Mucosa of stomach (tissue), 1 donor: Measurements from ENCODE around the gene ARHGDIA.

Experiments
- H3K27me3 ChIP-seq: one replicate; pipeline ENCODE4 v1.7.0; 2013; ENCODE audit warnings: mild to moderate bottlenecking, low read length; ENCODE audit not compliant: control insufficient read depth, insufficient read depth
- H3K36me3 ChIP-seq: one replicate; pipeline ENCODE4 v1.7.0; 2013; ENCODE audit warnings: low read length; ENCODE audit not compliant: control insufficient read depth, insufficient read depth
- H3K4me1 ChIP-seq: one replicate; pipeline ENCODE4 v1.7.0; 2013; ENCODE audit warnings: mild to moderate bottlenecking, low read length; ENCODE audit not compliant: control insufficient read depth, insufficient read depth
- H3K4me3 ChIP-seq: one replicate; pipeline ENCODE4 v1.7.0; 2013; ENCODE audit warnings: low read length
- H3K9ac ChIP-seq: one replicate; pipeline ENCODE4 v1.7.0; 2013; ENCODE audit warnings: mild to moderate bottlenecking, low read length, moderate library complexity
- H3K9me3 ChIP-seq: one replicate; pipeline ENCODE4 v1.7.0; 2013; ENCODE audit warnings: mild to moderate bottlenecking, low read length, moderate library complexity; ENCODE audit not compliant: control insufficient read depth
- donor health status: Pancreatic carcinoma.

Gene ARHGDIA

DNA sequence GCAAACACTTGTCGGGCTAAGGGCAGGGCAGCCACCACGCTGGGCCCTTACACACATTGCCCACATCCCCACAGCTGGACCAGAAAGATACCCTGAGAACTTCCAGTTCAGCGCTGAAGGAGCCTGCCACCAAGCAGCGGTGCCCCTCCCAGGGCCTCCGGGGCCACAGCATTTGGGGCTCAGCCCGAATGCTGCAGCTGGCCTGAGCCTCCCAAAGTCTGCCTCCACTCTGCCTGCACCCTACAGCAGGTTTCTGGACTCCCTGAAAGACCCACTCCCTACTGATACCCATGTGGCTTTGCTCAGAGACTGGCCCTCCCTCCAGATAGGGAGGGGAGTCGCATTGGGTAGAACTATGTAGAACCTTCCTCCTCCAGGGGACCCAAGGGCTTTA, 39.6 kb downstream of the ARHGDIA start:
- Histone ChIP-seq H3K9ac (peak overlapping the region; percentile 72), H3K9me3 (no peaks in the 10 kb centered on the region), H3K4me1 (peaks cover 18% of the 10 kb centered on the region), H3K27me3 (no peaks in the 10 kb centered on the region), H3K36me3 (no peaks in the 10 kb centered on the region), H3K4me3 (no peak overlapping the region)

DNA sequence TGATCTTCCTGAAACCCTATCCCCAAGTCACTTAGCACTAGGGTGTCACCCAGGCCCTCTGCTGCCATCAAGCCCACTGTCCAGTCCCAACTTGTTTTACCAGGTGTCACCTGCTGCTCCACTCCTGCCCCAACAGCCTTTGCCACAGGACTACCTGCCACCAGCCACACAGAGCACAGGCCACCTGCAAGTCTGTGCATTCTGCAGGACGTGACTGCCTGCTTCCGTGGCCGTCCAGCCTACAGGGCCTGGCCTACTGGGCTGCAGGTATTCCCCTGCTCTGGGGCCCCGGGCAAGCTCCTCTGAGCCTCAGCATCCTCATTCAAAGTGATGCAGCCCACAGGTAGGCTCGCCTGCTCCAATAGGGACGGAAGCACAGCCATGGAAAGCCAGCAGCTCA, 41.3 kb downstream of the ARHGDIA start:
- H3K27me3 ChIP-seq: no peaks in the 10 kb centered on the region
- H3K4me3 ChIP-seq: no peak overlapping the region
- H3K4me1 ChIP-seq: peaks cover 18% of the 10 kb centered on the region
- no peaks in the 10 kb centered on the region for H3K36me3 ChIP-seq
- H3K9me3 ChIP-seq: no peaks in the 10 kb centered on the region
- no peak overlapping the region for H3K9ac ChIP-seq

DNA sequence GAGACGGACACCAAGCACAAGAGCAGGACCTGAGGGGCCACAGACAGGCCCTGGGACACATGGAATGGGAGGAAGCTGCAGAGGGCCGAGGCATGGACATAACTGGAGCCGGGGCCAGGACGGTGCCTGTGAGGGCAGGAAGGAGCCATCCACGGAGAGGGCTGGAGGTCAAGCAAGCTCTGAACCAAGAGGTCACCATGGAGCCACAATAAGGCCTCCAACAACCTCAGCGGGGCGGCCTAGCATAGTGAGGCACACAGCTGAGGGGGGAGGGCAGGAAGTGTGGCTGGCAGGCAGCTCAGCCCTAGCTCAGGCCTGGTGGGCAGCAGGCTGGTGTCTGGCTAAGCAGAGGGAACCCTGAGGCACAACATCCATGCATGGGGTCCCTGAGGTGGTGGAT, 42.5 kb downstream of the ARHGDIA start:
- H3K36me3 ChIP-seq: no peaks in the 10 kb centered on the region
- no peaks in the 10 kb centered on the region for H3K9me3 ChIP-seq
- H3K9ac ChIP-seq: no peak overlapping the region
- no peaks in the 10 kb centered on the region for H3K27me3 ChIP-seq
- H3K4me3 ChIP-seq: no peak overlapping the region
- peaks cover 13% of the 10 kb centered on the region for H3K4me1 ChIP-seq

DNA sequence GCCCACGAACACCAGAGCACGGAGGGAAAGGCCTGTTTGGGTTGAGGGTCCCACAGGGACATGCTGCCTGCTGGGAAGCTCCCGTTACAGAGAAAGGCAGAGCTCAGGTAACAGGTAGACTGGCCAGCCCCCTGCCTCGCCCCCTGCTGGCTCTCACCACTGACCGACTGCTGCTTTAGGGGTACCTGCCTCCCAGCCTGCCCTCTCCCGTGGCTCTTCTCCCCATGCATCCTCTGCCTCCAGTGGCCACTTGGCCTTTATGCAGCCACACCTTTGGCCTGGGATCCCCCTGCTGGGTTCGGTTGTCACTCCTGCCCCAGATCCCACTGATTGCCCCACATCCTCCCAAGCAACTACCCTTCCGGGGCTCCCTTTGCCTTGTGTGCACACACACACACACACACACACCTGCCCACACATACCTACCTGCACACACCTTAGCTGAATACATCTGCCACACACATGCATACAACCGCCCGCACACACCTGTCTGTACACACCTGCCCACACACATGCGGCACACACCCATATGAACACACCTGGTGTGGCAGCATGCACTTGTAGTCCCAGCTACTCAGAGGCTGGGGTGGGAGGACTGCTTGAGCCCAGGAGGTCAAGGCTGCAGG, 45.2 kb downstream of the ARHGDIA start:
- H3K9me3 ChIP-seq: no peaks in the 10 kb centered on the region
- H3K4me1 ChIP-seq: peaks cover 25% of the 10 kb centered on the region
- no peak overlapping the region for H3K9ac ChIP-seq
- no peak overlapping the region for H3K4me3 ChIP-seq
- H3K27me3 ChIP-seq: no peaks in the 10 kb centered on the region
- no peaks in the 10 kb centered on the region for H3K36me3 ChIP-seq

DNA sequence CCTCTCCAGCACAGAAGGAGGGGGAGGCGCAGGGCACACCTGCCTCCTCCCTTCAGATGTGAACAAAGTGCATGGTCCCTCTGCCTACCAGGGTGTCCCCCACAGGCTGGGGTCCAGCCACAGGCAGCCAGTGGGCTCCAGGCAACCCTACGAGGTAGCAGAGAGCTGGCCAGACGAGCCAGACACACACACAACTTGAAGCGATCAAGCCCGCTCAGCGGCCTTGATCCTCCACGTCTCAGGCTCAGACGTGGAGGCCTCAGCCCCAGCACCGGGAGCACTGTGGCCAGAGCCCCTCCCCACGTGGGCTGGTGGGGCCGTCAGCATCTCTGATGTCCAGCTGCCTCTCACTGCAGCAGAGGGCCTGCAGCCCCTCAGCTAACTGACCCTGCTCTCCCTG, 46.5 kb downstream of the ARHGDIA start:
- Histone ChIP-seq H3K36me3 (no peaks in the 10 kb centered on the region), H3K27me3 (no peaks in the 10 kb centered on the region), H3K4me3 (no peak overlapping the region), H3K4me1 (peaks cover 25% of the 10 kb centered on the region), H3K9ac (no peak overlapping the region), H3K9me3 (no peaks in the 10 kb centered on the region)

DNA sequence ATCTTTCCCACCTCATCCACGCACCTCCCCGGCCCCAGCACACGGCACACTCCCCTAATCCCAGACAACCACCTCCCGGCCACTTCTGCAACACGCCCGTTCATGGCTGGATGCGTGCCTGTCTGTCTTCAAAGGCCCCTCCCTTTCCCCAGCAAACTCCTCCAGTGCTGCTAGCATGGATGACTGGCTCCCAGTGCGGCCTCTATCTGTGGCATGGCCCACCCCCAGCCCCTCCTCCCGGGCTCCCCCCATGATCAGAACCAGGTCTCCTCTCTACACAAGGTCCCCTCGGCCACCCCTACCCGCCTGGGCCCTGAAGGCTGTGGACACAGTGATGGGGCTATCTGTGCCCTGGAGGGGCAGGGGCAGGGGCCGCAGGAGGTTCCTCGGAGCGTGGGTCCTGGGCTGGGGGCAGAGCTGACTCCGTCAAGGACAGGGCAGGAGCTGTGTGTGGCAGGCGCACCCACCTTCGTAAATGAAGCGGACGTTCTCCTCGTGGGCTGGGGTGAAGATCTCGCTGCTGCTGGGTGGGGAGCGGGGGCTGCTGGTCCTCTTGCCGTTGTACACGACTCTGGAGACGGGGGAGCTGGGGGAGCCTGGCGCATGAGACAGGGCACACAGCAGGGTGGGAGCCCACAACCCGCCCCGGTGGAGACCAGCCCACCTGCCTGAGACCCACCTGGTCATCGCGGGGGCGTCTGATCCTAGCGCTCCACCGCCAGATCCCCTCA, 47.2 kb downstream of the ARHGDIA start:
- Histone ChIP-seq H3K4me3 (no peak overlapping the region), H3K27me3 (no peaks in the 10 kb centered on the region), H3K4me1 (peaks cover 25% of the 10 kb centered on the region), H3K36me3 (no peaks in the 10 kb centered on the region), H3K9ac (no peak overlapping the region), H3K9me3 (no peaks in the 10 kb centered on the region)

DNA sequence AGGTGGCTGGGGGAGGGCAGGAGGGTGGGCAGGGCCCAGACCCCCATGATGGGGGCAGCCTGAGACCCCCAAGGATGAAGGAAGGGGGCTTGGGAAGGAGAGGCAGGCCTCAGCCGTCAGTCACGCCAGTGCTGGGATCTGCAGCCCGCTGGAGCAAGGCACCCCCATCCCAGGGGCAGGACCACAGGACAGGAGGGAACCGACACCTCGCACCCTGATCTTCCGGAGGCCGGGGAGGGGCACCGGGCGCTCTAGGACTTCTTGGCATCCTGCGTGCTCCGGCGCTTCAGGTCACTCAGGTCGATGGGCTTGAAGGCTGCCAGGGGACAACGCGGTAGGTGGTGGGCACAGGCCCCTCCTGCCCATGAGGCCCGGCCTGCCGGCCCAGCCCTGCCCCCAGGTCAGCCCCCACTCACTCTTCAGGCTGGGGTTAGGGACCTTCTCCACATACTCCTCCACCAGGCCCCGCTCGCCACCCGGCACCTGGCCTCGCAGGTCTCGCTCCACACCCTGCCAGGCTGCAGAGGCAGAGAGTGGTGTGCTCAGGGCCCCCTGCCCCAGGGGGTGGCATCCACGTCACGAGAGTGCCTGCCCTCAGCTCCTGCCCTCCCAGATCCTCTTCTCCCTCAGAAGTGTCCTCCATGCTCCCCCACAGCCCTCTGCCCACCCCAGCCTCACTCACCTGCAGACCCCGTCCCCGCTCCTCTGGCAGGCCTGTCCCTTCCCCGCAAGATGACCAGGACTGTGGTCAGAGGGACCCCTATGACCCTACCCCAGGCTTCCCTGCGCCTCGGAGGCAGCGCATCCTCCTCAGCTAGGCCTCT, 47.9 kb downstream of the ARHGDIA start:
- Histone ChIP-seq H3K9ac (no peak overlapping the region), H3K27me3 (no peaks in the 10 kb centered on the region), H3K9me3 (no peaks in the 10 kb centered on the region), H3K4me1 (peaks cover 25% of the 10 kb centered on the region), H3K36me3 (no peaks in the 10 kb centered on the region), H3K4me3 (no peak overlapping the region)

DNA sequence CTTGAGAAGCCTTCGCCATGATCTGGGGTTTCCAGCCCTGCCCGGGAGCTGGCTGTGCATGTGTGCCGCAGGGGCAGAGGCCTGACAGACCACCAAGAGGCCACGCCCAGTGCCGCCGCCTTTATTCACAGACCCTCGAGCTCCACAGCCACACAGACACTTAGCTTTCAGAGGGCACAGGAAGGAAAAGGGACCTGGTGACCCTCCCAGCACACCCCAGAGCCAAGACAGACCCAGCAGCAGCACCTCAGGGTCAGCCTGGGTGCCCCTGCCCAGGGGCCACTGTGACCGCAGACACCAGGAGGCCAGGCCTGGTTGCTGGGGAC, 48.9 kb downstream of the ARHGDIA start:
- no peaks in the 10 kb centered on the region for H3K27me3 ChIP-seq
- H3K4me3 ChIP-seq: no peak overlapping the region
- H3K36me3 ChIP-seq: no peaks in the 10 kb centered on the region
- H3K9me3 ChIP-seq: no peaks in the 10 kb centered on the region
- H3K4me1 ChIP-seq: peaks cover 21% of the 10 kb centered on the region
- H3K9ac ChIP-seq: peak overlapping the region; percentile 51

DNA sequence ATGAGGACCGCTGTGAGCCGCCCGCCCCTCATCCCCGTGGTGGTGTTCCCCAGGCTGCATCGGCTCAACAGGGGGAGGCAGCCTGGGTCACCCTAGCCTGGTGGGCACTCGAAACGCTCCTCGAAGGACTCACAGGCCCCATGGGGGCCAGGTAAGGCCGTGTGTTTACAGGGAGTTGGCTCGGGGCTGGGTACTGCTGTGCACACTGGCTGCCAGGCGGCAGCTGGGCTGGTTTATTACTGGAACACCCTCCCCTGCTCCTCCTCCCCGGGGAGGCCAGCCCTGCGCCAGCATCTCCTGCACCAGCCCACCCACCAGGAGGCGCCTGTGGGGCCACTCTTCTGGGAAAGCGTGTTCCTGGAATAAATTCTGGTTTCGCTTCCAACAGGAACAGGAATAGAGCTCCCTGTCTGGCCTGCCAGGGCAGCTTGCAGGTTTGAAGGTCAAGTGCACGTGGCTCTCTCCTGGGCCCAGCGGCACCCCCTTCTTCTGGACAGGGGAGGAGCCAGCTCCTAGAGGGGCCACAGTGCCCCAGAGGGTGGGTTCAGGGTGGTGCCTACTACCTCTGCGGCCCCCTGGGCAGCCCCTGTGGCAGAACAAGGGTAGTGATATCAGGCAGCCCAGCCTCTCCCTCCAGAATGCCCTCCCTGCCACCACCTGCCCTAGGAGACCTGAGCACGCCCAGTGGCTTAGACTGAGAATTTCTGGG, 49.4 kb downstream of the ARHGDIA start:
- Histone ChIP-seq H3K9me3 (no peaks in the 10 kb centered on the region), H3K9ac (peak overlapping the region; percentile 51), H3K27me3 (no peaks in the 10 kb centered on the region), H3K4me3 (no peak overlapping the region), H3K4me1 (peaks cover 21% of the 10 kb centered on the region), H3K36me3 (no peaks in the 10 kb centered on the region)

DNA sequence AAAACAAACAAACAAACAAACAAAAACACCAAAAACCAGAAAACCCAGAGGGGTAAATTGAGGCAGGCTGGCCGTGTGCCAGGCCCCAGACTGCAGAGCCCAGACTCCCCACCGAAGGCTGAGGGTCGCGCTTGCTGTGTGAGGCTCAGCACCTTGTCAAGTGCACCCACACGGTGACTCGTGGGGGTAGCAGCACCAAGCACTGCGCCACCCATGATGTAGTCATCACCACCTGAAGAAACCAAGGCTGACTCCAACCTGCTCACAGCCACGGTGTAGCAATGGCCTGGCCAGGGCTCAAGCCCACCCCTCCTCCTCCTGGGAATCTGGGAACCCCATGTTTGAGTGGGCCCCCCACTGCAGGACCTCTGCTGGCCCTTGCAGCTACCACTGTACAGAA, 50.0 kb downstream of the ARHGDIA start:
- Histone ChIP-seq H3K9me3 (no peaks in the 10 kb centered on the region), H3K36me3 (no peaks in the 10 kb centered on the region), H3K9ac (peak overlapping the region; percentile 51), H3K27me3 (no peaks in the 10 kb centered on the region), H3K4me3 (no peak overlapping the region), H3K4me1 (peaks cover 24% of the 10 kb centered on the region)

DNA sequence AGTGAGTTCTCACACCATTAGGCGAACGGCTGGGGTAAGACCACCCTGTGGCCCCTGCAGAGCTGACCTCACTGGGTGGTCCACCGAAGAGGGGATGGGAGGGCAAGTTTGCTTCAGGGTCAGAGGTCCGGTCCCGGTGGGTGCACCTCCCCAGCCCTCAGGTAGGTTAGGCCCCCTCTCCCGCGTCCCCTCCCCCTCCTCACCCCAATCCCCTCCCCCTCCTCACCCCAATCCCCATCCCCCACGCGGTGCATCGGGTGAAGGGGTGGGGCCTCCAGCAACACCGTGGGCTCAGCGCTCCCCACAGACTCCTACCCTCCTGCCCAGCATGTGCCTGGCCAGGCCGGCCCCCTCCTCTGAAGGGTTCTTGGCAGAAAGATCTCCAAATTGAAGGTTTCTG, 51.4 kb downstream of the ARHGDIA start:
- Histone ChIP-seq H3K27me3 (no peaks in the 10 kb centered on the region), H3K9me3 (no peaks in the 10 kb centered on the region), H3K4me1 (peaks cover 38% of the 10 kb centered on the region), H3K36me3 (no peaks in the 10 kb centered on the region), H3K4me3 (no peak overlapping the region), H3K9ac (no peak overlapping the region)

DNA sequence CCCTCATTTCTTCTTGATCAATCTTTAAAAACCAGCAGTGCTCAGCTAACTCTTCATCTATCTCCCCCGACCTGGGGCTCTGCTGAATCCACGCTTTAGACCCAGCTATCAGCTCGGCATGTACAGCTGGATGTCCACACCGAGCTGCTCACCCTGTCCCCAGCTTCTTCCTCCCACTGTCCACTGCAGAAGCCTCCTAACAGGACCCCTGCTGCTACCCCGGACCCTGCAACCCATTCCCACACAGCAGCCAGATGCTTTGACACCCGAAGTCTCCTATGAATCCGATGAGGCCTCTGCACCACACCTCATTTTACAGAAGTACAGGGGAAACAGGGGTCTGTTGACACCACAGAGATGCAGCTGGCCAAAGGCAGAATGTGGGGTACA, 53.4 kb downstream of the ARHGDIA start:
- Histone ChIP-seq H3K9me3 (no peaks in the 10 kb centered on the region), H3K36me3 (no peaks in the 10 kb centered on the region), H3K9ac (no peak overlapping the region), H3K27me3 (no peaks in the 10 kb centered on the region), H3K4me1 (peaks cover 34% of the 10 kb centered on the region), H3K4me3 (no peak overlapping the region)
